Body of pancreas (tissue), 4 donors: ENCODE measurements around the gene NEUROG3. TPM values are rescaled to one million over a fixed set of nuclear protein-coding genes. Genes with fewer than 3 reads are reported as not detected.

Source experiments
- ATAC-seq: fragments of 150-250 bp; one replicate; pipeline ENCODE4 v1.9.1; 2016
- DNase-seq, 4 donors: peaks; one replicate each; pipeline ENCODE4 v3.0.0-alpha.2; 2019
- H3K27ac ChIP-seq, 4 donors: fragments of 200-600 bp; sonication (generic); 1 replicate in 3 of 4; 2 replicates in 1 of 4; pipeline versions ENCODE4 v1.5.1 to v1.6.1; 2016 to 2019; ENCODE audit warnings: mild to moderate bottlenecking in 1 of 4, mixed read lengths in 1 of 4, moderate library complexity in 1 of 4
- H3K27me3 ChIP-seq, 2 donors: fragments of 200-600 bp; sonication (generic); one replicate each; pipeline ENCODE4 v1.6.0; 2016; ENCODE audit warnings: mild to moderate bottlenecking in 1 of 2
- H3K36me3 ChIP-seq, 2 donors: fragments of 200-600 bp; sonication (generic); replicated peaks in 1 of 2; 2 replicates each; pipeline ENCODE4 v1.5.1; 2016; ENCODE audit warnings: low read depth in 2 of 2; ENCODE audit not compliant: insufficient read depth in 1 of 2
- H3K4me1 ChIP-seq: fragments of 200-600 bp; sonication (generic); one replicate; pipeline ENCODE4 v1.6.0; 2016
- H3K4me3 ChIP-seq, 2 donors: fragments of 200-600 bp; sonication (generic); 1 replicate in 1 of 2; 2 replicates in 1 of 2; pipeline ENCODE4 v1.5.1; 2016 to 2019
- H3K9me3 ChIP-seq, 3 donors: fragments of 200-600 bp; sonication (generic); 1 replicate in 2 of 3; 2 replicates in 1 of 3; pipeline ENCODE4 v1.5.1; 2016
- POLR2A ChIP-seq, 3 donors: fragments of 450-650 bp; IDR thresholded peaks; one replicate each; pipeline ENCODE4 v1.6.1; 2016; ENCODE audit warnings: antibody characterized with exemption in 3 of 3, mild to moderate bottlenecking in 2 of 3
- WGBS, 2 donors: methylation state at CpG; one replicate each; pipeline ENCODE4 v1.1.5; 2017; 5-methylcytosine and 5-hydroxymethylcytosine counted together
- intact Hi-C: fragments of 100-400 bp; cut with DNase I; formaldehyde crosslinking; loops from one replicate; pipeline ENCODE4 v1.15.1; 2023
- total RNA-seq, 2 donors: library from RNA; depleted of rRNA; stranded (reverse); fragments of >200 nt; gene quantifications; one replicate each; pipeline ENCODE4 v1.1.0, GENCODE V29; 2016
- TF ChIP-seq, protein P1 (sequence below), 7 experiments: fragments of 450-650 bp in 4 of 7; fragments of 200-600 bp in 3 of 7; sonication (generic) in 3 of 7; IDR thresholded peaks; one replicate each; pipeline ENCODE4 v1.5.1; 2016 to 2019; ENCODE audit warnings: antibody characterized with exemption in 7 of 7

Gene NEUROG3
- total RNA-seq, 2 donors from 2014 or later, result not detected

DNA sequence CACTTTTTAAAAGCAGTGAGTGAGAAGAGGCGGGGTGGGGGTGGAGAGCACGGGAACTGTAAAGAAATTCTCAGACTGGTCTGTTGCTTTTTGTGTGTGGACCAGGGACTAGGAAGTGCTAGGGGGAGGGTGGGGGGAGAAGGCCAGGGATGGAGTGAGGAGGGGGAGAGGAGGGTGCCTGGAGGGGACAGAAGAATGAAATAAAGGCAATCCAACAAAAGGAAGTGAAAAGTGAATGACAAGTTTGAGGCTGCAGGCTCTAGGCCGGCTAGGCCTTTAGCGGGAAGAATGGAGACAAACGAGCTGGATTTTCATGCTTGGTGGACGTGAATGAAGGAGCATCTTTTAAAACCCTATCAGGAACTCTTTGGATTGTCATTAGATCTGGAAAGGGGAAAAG lies 13.7 kb downstream of the NEUROG3 start:
- no peak for TF ChIP-seq POLR2A (IDR thresholded peaks at IDR 0.05)
- TF ChIP-seq, protein P1, sequence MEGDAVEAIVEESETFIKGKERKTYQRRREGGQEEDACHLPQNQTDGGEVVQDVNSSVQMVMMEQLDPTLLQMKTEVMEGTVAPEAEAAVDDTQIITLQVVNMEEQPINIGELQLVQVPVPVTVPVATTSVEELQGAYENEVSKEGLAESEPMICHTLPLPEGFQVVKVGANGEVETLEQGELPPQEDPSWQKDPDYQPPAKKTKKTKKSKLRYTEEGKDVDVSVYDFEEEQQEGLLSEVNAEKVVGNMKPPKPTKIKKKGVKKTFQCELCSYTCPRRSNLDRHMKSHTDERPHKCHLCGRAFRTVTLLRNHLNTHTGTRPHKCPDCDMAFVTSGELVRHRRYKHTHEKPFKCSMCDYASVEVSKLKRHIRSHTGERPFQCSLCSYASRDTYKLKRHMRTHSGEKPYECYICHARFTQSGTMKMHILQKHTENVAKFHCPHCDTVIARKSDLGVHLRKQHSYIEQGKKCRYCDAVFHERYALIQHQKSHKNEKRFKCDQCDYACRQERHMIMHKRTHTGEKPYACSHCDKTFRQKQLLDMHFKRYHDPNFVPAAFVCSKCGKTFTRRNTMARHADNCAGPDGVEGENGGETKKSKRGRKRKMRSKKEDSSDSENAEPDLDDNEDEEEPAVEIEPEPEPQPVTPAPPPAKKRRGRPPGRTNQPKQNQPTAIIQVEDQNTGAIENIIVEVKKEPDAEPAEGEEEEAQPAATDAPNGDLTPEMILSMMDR (IDR thresholded peaks at IDR 0.05), result no peak
- DNase-seq, result no peak
- Histone ChIP-seq H3K27ac (no peak overlapping the region), H3K4me1 (no peaks in the 10 kb centered on the region), H3K4me3 (no peak overlapping the region), H3K9me3 (no peaks in the 10 kb centered on the region), H3K36me3 (no peaks in the 10 kb centered on the region), H3K27me3 (no peaks in the 10 kb centered on the region)
- no peak for ATAC-seq
- WGBS, 2 donors, result 65 to 69% methylated on average over 5 to 6 of the region's 6 CpGs
- intact Hi-C loops, result no loop called here

DNA sequence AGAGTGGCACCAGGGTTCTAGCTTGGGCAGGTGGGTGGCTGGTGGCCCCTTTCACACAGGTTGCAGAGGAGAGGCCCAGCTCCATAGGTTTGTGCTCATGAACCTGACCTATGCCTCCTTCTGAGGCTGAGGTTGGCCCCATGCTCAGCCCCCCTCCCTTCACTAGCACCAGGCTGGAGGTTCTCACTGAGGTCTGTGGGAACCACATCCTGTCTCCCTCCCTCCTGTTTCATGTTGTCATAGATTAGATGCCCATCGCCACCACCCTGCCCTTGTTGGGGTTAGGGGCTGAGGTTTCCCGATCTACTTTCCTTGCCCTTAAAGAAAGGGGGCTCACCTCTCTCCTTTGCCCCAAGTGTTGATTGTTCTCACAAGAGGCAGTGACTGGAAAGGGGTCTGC lies 14.7 kb downstream of the NEUROG3 start:
- no peak for ATAC-seq

DNA sequence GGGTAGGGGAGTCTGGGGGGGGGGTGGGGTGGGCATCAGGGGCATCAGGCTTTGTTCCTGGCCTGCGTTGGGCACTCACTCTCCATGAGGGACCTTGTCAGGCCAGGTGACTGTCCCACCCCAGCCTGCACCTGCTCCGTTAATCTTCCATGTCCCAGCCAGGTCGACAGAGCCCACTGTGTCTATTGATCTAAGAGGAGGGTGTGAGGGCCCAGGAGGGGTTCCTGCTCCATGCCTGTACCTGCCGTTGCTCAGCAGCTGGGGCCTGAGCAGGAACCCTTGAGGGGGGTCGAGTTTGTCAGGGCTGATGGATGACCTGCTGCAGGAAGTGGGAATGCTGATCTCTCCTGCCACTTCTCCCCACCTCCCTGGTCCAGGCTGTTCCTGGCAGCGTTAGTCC lies 18.6 kb downstream of the NEUROG3 start:
- H3K36me3 ChIP-seq, result no peaks in the 10 kb centered on the region
- intact Hi-C loops, result no loop called here
- ATAC-seq (no peak), DNase-seq (no peak)
- TF ChIP-seq, protein P1 (IDR thresholded peaks at IDR 0.05), result no peak
- no peak for TF ChIP-seq POLR2A (IDR thresholded peaks at IDR 0.05)
- H3K4me3 ChIP-seq, result no peak overlapping the region
- no peaks in the 10 kb centered on the region for H3K4me1 ChIP-seq
- H3K27ac ChIP-seq, result no peak overlapping the region
- WGBS, 2 donors, result 22 to 28% methylated on average over 5 of the region's 6 CpGs
- no peaks in the 10 kb centered on the region for H3K27me3 ChIP-seq
- peaks cover 0 to 6% (median 0%) of the 10 kb centered on the region in 3 donors for H3K9me3 ChIP-seq

More for the DNA sequence above, 14.7 kb downstream of the NEUROG3 start:
- TF ChIP-seq, protein P1 (IDR thresholded peaks at IDR 0.05), result no peak
- no peak for TF ChIP-seq POLR2A (IDR thresholded peaks at IDR 0.05)
- no peak overlapping the region for H3K4me3 ChIP-seq
- H3K4me1 ChIP-seq, result no peaks in the 10 kb centered on the region
- no peaks in the 10 kb centered on the region for H3K27me3 ChIP-seq
- H3K27ac ChIP-seq, result no peak overlapping the region
- no peaks in the 10 kb centered on the region for H3K9me3 ChIP-seq
- WGBS, 2 donors, result 78 to 100% methylated on average over 2 of the region's 2 CpGs
- no peaks in the 10 kb centered on the region for H3K36me3 ChIP-seq
- DNase-seq, result no peak
- intact Hi-C loops, result no loop called here

DNA sequence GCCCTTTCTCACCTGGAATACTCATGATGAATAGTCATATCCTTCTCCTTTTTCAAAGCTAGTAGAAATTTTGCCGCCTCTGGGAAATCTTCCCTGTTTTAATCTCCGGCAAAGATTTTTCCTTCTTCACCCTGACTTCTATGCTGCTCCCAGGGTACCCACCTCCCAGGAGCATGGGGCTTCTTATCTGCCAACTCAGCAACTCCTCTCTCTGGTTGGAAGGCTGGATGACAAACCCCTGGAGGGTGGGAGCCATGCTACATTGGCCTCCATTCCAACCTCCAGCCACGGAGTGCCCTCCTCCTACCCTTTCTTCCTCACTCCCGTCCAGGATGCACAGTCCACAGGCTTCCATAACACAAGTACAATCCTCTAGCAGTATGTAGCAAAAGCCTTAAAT lies 19.9 kb downstream of the NEUROG3 start:
- TF ChIP-seq POLR2A (IDR thresholded peaks at IDR 0.05), result no peak
- TF ChIP-seq, protein P1 (IDR thresholded peaks at IDR 0.05), result no peak
- ATAC-seq (no peak), DNase-seq (no peak)
- WGBS, 2 donors, result 72 to 82% methylated on average over 4 of the region's 4 CpGs
- no peak overlapping the region for H3K4me3 ChIP-seq
- H3K27me3 ChIP-seq, result no peaks in the 10 kb centered on the region
- intact Hi-C loops, result no loop called here
- H3K9me3 ChIP-seq, result peaks cover 0 to 13% (median 0%) of the 10 kb centered on the region in 3 donors
- H3K27ac ChIP-seq, result no peak overlapping the region
- H3K4me1 ChIP-seq, result no peaks in the 10 kb centered on the region
- H3K36me3 ChIP-seq, result no peaks in the 10 kb centered on the region

DNA sequence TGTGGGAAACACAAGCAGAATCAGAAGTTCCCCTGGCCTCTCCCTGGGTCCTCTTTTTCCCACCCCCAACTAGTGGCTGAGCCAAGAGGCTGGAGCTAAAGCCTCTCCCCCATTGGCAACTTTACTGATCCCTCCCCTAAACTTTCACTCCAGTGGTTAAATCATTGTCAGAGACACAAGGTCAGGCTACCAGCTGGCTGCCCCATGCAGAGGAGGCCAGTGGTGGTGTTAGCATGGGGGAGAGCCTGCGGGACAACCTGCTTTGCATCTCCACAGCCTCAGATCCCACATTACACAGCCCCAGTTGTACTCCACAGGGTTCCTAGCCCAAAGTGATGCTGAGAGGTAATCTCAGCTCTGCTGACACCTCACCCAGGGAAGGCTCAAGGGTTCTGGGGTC lies 21.0 kb downstream of the NEUROG3 start:
- Histone ChIP-seq H3K4me3 (no peak overlapping the region), H3K4me1 (no peaks in the 10 kb centered on the region), H3K27ac (no peak overlapping the region), H3K9me3 (peaks cover 0 to 13% (median 0%) of the 10 kb centered on the region in 3 donors), H3K27me3 (no peaks in the 10 kb centered on the region), H3K36me3 (no peaks in the 10 kb centered on the region)
- peak in 2 of 4 donors; percentile 17 to 28 for DNase-seq
- TF ChIP-seq, protein P1 (IDR thresholded peaks at IDR 0.05), result no peak
- no peak for TF ChIP-seq POLR2A (IDR thresholded peaks at IDR 0.05)
- intact Hi-C loops, result no loop called here
- WGBS, 2 donors, result 0% methylated on average over 1 of the region's 1 CpG; no CpG with 5 or more reads in 1 of the 2 donors
- peak; percentile 48 for ATAC-seq
